HepG2 (cell line): ENCODE measurements around the gene SLC29A2. TPM values are rescaled to one million over a fixed set of nuclear protein-coding genes. Genes with fewer than 3 reads are reported as not detected.

ENCODE experiments used
- AFF4 ChIP-seq: sonication (generic); formaldehyde crosslinking; IDR thresholded peaks from 2 replicates; pipeline ENCODE4 v1.4.0; 2020; ENCODE audit warnings: missing genetic modification reagents
- BHLHE40 ChIP-seq: IDR thresholded peaks from 2 replicates; pipeline ENCODE4 v1.6.1; 2011; ENCODE audit warnings: low read length, improper control_type of control experiment
- DPF2 ChIP-seq: sonication (generic); formaldehyde crosslinking; IDR thresholded peaks from 2 replicates; pipeline ENCODE4 v1.4.0; 2020; ENCODE audit warnings: mild to moderate bottlenecking, low read depth, missing genetic modification reagents, borderline replicate concordance
- HOMEZ ChIP-seq: IDR thresholded peaks from 2 replicates; pipeline ENCODE4 v1.6.1; 2016; ENCODE audit warnings: low read depth
- KDM4B ChIP-seq: sonication (generic); formaldehyde crosslinking; IDR thresholded peaks from 2 replicates; pipeline ENCODE4 v1.4.0; 2020; ENCODE audit warnings: missing genetic modification reagents
- MXD3 ChIP-seq: IDR thresholded peaks from 2 replicates; pipeline ENCODE4 v1.6.1; 2016; ENCODE audit warnings: mild to moderate bottlenecking, missing biosample characterization, missing genetic modification reagents
- PAWR ChIP-seq: sonication (generic); formaldehyde crosslinking; IDR thresholded peaks from 2 replicates; pipeline ENCODE4 v1.4.0; 2020; ENCODE audit warnings: missing genetic modification reagents, mild to moderate bottlenecking, borderline replicate concordance
- PAXIP1 ChIP-seq: sonication (generic); formaldehyde crosslinking; conservative IDR thresholded peaks from 2 replicates; pipeline ENCODE4 v1.4.0; 2020; ENCODE audit warnings: mild to moderate bottlenecking, missing genetic modification reagents, moderate library complexity
- RFXAP ChIP-seq: sonication (generic); formaldehyde crosslinking; IDR thresholded peaks from 2 replicates; pipeline ENCODE4 v1.4.0; 2020; ENCODE audit warnings: missing genetic modification reagents, borderline replicate concordance
- SMAD1 ChIP-seq: sonication (generic); formaldehyde crosslinking; IDR thresholded peaks from 2 replicates; pipeline ENCODE4 v1.4.0; 2020; ENCODE audit warnings: missing genetic modification reagents, low read depth, mild to moderate bottlenecking, borderline replicate concordance
- SP5 ChIP-seq: IDR thresholded peaks from 2 replicates; pipeline ENCODE4 v1.6.1; 2016; ENCODE audit warnings: low read depth, borderline replicate concordance
- SRSF1 ChIP-seq: fragments of 200-400 bp; formaldehyde crosslinking; optimal IDR thresholded peaks from 2 replicates; pipeline ENCODE3; 2017; ENCODE audit warnings: mild to moderate bottlenecking, low read depth, low read length, moderate library complexity
- UBTF ChIP-seq: sonication (generic); formaldehyde crosslinking; IDR thresholded peaks from 2 replicates; pipeline ENCODE4 v1.4.0; 2020; ENCODE audit warnings: mild to moderate bottlenecking, missing genetic modification reagents
- ZFP82 ChIP-seq: sonication (generic); formaldehyde crosslinking; IDR thresholded peaks from 2 replicates; pipeline ENCODE4 v1.5.1; 2020; ENCODE audit warnings: mild to moderate bottlenecking, missing genetic modification reagents, borderline replicate concordance
- ZNF331 ChIP-seq: sonication (generic); formaldehyde crosslinking; IDR thresholded peaks from 2 replicates; pipeline ENCODE4 v1.4.0; 2020; ENCODE audit warnings: missing genetic modification reagents
- ZNF432 ChIP-seq: sonication (generic); formaldehyde crosslinking; IDR thresholded peaks from 2 replicates; pipeline ENCODE4 v1.5.0; 2020; ENCODE audit warnings: missing genetic modification reagents, mild to moderate bottlenecking, borderline replicate concordance
- polyA plus RNA-seq, 8 experiments: library from polyadenylated mRNA; depleted of rRNA in 3 of 8; stranded (reverse) in 7 of 8; unstranded in 1 of 8; fragments of >200 nt; fragmentation: Illumina TruSeq in 4 of 8; extraction: Trizol in 4 of 8; gene quantifications; 2 replicates each; pipeline versions ENCODE4 v1.2.1 to v1.2.3, GENCODE V29; 2011 to 2016; ENCODE audit warnings: low read depth in 4 of 8, missing spikeins in 1 of 8, mixed read lengths in 1 of 8; ENCODE audit not compliant: insufficient read depth in 1 of 8
- total RNA-seq, 5 experiments: library from RNA; depleted of rRNA; stranded (reverse); fragments of >200 nt; fragmentation: Illumina TruSeq; extraction: Trizol; gene quantifications; 2 replicates each; pipeline ENCODE4 v1.2.3, GENCODE V29; 2016; ENCODE audit warnings: low read depth in 1 of 5

SLC29A2 gene
- total and polyA plus RNA-seq, 2 of the 13 experiments (the other 11 are each of a cell fraction or from before 2014, with no cell fraction given), result 0.63 to 0.66 TPM

GRCh38 chr11:66371627-66372415 is at the start of gene SLC29A2 (continued):
- TF ChIP-seq HOMEZ, result no peak
- TF ChIP-seq ZNF432 (CRISPR knock-in tag), result no peak
- no peak; the same call in 1 of the 2 replicates for TF ChIP-seq PAXIP1 (CRISPR knock-in tag)
- peak; percentile 14; the same call in 1 of the 2 replicates for TF ChIP-seq MXD3 (CRISPR knock-in tag)
- TF ChIP-seq SRSF1, result peak; percentile 49
- no peak for TF ChIP-seq BHLHE40
- 0 out of 2 replicates have a peak, but pooled peaks have one; percentile 26 for TF ChIP-seq UBTF (CRISPR knock-in tag)
- peak; percentile 11; the same call in 1 of the 2 replicates for TF ChIP-seq ZNF331 (CRISPR knock-in tag)
- no peak for TF ChIP-seq DPF2 (CRISPR knock-in tag)
- no peak for TF ChIP-seq KDM4B (CRISPR knock-in tag)
- TF ChIP-seq ZFP82 (CRISPR knock-in tag), result no peak
- TF ChIP-seq RFXAP, result no peak
- no peak for TF ChIP-seq PAWR (CRISPR knock-in tag)
- TF ChIP-seq SMAD1, result no peak
- no peak for TF ChIP-seq AFF4 (CRISPR knock-in tag)
- peak; percentile 29; the same call in 1 of the 2 replicates for TF ChIP-seq SP5 (CRISPR knock-in tag)
